Lower leg skin (tissue), 4 donors: ENCODE measurements around the gene MT1B. TPM values are rescaled to one million over a fixed set of nuclear protein-coding genes. Genes with fewer than 3 reads are reported as not detected.
"Not testable (repeated sequence)": the region's sequence is repeated elsewhere in the genome, so short reads cannot be mapped to it uniquely, and the experiment has no call there.

Source experiments
- DNase-seq, 2 donors: peaks; one replicate each; pipeline ENCODE4 v3.0.0-alpha.2; 2019; ENCODE audit warnings: low spot score in 2 of 2
- H3K4me3 ChIP-seq: fragments of 200-600 bp; sonication (generic); 2 replicates; pipeline ENCODE4 v1.5.1; 2017; ENCODE audit warnings: mild to moderate bottlenecking, low read depth; ENCODE audit not compliant: poor library complexity, severe bottlenecking
- CTCF ChIP-seq, 3 donors: fragments of 450-650 bp; IDR thresholded peaks; one replicate each; pipeline ENCODE4 v1.5.1; 2016; ENCODE audit warnings: antibody characterized with exemption in 3 of 3, mild to moderate bottlenecking in 3 of 3, moderate library complexity in 2 of 3
- POLR2A ChIP-seq, 2 donors: fragments of 450-650 bp; IDR thresholded peaks; one replicate each; pipeline ENCODE4 v1.6.1; 2016 to 2017; ENCODE audit warnings: antibody characterized with exemption in 2 of 2, mild to moderate bottlenecking in 1 of 2, moderate library complexity in 1 of 2
- WGBS, 2 donors: methylation state at CpG; one replicate each; pipeline ENCODE4 v1.1.5; 2018; 5-methylcytosine and 5-hydroxymethylcytosine counted together
- intact Hi-C: fragments of 100-400 bp; cut with DNase I; formaldehyde crosslinking; loops from one replicate; pipeline ENCODE4 v1.15.0; 2023; ENCODE audit warnings: low total_unique reads
- total RNA-seq, 4 donors: library from RNA; depleted of rRNA; stranded (reverse); fragments of >200 nt; gene quantifications; one replicate each; pipeline ENCODE4 v1.1.0, GENCODE V29; 2016

MT1B gene
- total RNA-seq, 4 donors from 2014 or later, result not detected

- no peak within 1 kb of the TSS for H3K4me3 ChIP-seq
- TF ChIP-seq POLR2A (IDR thresholded peaks at IDR 0.05), result no peak
- TF ChIP-seq CTCF (IDR thresholded peaks at IDR 0.05), result no peak
- 18 to 21% methylated on average over 23 to 31 of the region's 46 CpGs for WGBS, 2 donors
- peak in 1 of 2 donors; percentile 91 for DNase-seq
- intact Hi-C loops, result no loop called here
Measured at GRCh38 chr16:56667581-56668571, 16.2 kb downstream of the MT1B start, which contains the start of gene MT1G. MT1G (minus strand) TSS chr16:56668065; CDS start chr16:56667993, 72 bp downstream.

GRCh38 chr16:56669005-56669839 lies 17.5 kb downstream of the MT1B start, which contains the start of gene MT1H:
MT1H (plus strand) TSS chr16:56669814; CDS start chr16:56669885, 71 bp downstream.
- intact Hi-C loops, result no loop called here
- 33 to 35% methylated on average over 28 to 29 of the region's 38 CpGs for WGBS, 2 donors
- DNase-seq, result no peak
- no peak for TF ChIP-seq CTCF (IDR thresholded peaks at IDR 0.05)
- no peak for TF ChIP-seq POLR2A (IDR thresholded peaks at IDR 0.05)
- no peak within 1 kb of the TSS for H3K4me3 ChIP-seq

- WGBS, 2 donors, result 41 to 49% methylated on average over 18 to 19 of the region's 19 CpGs
- intact Hi-C loops, result loop anchor here (10.0 kb wide), 1 partner anchor 125 kb away; no protein-coding TSS in a partner anchor
- no peak for TF ChIP-seq POLR2A (IDR thresholded peaks at IDR 0.05)
- TF ChIP-seq CTCF (IDR thresholded peaks at IDR 0.05), result no peak
- no peak overlapping the region for H3K4me3 ChIP-seq
- DNase-seq, result no peak
Measured at GRCh38 chr16:56669840-56670619, 18.3 kb downstream of the MT1B start.

- peak in 1 of 2 donors; percentile 73 for DNase-seq
- 86 to 96% methylated on average over 2 of the region's 2 CpGs for WGBS, 2 donors
- TF ChIP-seq POLR2A (IDR thresholded peaks at IDR 0.05), result no peak
- no peak overlapping the region for H3K4me3 ChIP-seq
- intact Hi-C loops, result loop anchor here (10.0 kb wide), 1 partner anchor 124 kb away; no protein-coding TSS in a partner anchor
Measured at GRCh38 chr16:56670620-56670934, 18.9 kb downstream of the MT1B start.

GRCh38 chr16:56671691-56672090 lies 20.0 kb downstream of the MT1B start:
- intact Hi-C loops, result loop anchor here (10.0 kb wide), 1 partner anchor 123 kb away; no protein-coding TSS in a partner anchor
- 52 to 66% methylated on average over 2 of the region's 2 CpGs for WGBS, 2 donors
- DNase-seq, H3K4me3 ChIP-seq: not testable (repeated sequence)

- DNase-seq, H3K4me3 ChIP-seq: not testable (repeated sequence)
- 77 to 88% methylated on average over 3 of the region's 3 CpGs for WGBS, 2 donors
- intact Hi-C loops, result loop anchor here (10.0 kb wide), 1 partner anchor 123 kb away; no protein-coding TSS in a partner anchor
Measured at GRCh38 chr16:56672171-56672570, 20.5 kb downstream of the MT1B start.
